Measurements from ENCODE around the gene SPEF1. TPM values are rescaled to one million over a fixed set of nuclear protein-coding genes. Genes with fewer than 3 reads are reported as not detected.

The SPEF1 gene
- polyA plus RNA-seq, 3 donors, result 0.09 TPM; not detected in 2

DNA sequence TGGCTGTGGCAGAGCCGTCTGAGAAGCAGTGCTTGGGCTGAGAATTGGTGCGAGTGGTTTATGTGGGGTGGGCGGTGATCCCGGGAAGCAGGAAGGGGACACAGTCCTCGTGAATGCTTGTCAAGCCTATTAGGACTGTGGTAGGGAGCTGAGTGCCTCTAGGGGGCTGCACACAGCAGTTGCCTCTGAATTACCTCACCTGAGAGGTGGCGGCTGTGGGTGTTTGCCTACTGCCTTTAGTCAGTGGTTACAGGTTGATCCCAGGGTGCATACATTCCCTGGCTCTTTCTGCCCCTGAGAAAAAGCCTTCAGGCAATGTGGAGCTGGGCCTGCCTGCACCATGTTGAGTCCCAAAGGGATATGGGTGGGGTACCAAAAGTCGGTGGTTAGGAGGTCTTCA is 44.3 kb upstream of the SPEF1 start:
- Mint-ChIP-seq H3K9me3 (peaks cover 0 to 5% (median 0%) of the 10 kb centered on the region in 7 donors), H3K27me3 (ENCODE audit: low read depth in 3 of 3) (no peaks in the 10 kb centered on the region), H3K4me1 (peaks cover 9% of the 10 kb centered on the region), H3K36me3 (peaks cover 53 to 76% of the 10 kb centered on the region in 2 donors), H3K4me3 (no peak overlapping the region), H3K27ac (peak overlapping the region in 1 of 7 donors; percentile 59)
- TF ChIP-seq, protein P1, sequence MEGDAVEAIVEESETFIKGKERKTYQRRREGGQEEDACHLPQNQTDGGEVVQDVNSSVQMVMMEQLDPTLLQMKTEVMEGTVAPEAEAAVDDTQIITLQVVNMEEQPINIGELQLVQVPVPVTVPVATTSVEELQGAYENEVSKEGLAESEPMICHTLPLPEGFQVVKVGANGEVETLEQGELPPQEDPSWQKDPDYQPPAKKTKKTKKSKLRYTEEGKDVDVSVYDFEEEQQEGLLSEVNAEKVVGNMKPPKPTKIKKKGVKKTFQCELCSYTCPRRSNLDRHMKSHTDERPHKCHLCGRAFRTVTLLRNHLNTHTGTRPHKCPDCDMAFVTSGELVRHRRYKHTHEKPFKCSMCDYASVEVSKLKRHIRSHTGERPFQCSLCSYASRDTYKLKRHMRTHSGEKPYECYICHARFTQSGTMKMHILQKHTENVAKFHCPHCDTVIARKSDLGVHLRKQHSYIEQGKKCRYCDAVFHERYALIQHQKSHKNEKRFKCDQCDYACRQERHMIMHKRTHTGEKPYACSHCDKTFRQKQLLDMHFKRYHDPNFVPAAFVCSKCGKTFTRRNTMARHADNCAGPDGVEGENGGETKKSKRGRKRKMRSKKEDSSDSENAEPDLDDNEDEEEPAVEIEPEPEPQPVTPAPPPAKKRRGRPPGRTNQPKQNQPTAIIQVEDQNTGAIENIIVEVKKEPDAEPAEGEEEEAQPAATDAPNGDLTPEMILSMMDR (IDR thresholded peaks at IDR 0.05), result no peak
- Histone ChIP-seq H3K36me3 (replicated peaks in 1 of 2; ENCODE audit: control insufficient read depth in 1 of 2, insufficient read depth in 2 of 2, low read length in 2 of 2) (peaks cover 41 to 68% of the 10 kb centered on the region in 2 donors), H3K27ac (ENCODE audit: low read depth in 1 of 2, low read length in 2 of 2) (no peak overlapping the region), H3K4me3 (replicated peaks in 1 of 3; ENCODE audit: low read depth in 2 of 3, low read length in 3 of 3) (no peak overlapping the region), H3K79me2 (ENCODE audit: insufficient read depth, low read length) (peaks cover 16% of the 10 kb centered on the region), H3K27me3 (ENCODE audit: control insufficient read depth in 2 of 2, insufficient read depth in 2 of 2, low read length in 2 of 2) (no peaks in the 10 kb centered on the region), H3K4me1 (ENCODE audit: control insufficient read depth in 1 of 2, insufficient read depth in 2 of 2, low read length in 2 of 2) (peaks cover 7 to 8% of the 10 kb centered on the region in 2 donors), H2AFZ (ENCODE audit: insufficient read depth, low read depth, low read length, poor library complexity, severe bottlenecking) (no peak overlapping the region), H3K9me3 (replicated peaks in 1 of 2; ENCODE audit: control insufficient read depth in 1 of 2, insufficient read depth in 1 of 2, low read length in 2 of 2) (no peaks in the 10 kb centered on the region), H3K4me2 (replicated peaks; ENCODE audit: extremely low read depth, low read length, poor library complexity, severe bottlenecking) (no peak overlapping the region), H3K9ac (ENCODE audit: insufficient read depth, low read length, poor library complexity, severe bottlenecking) (no peak overlapping the region), H4K20me1 (ENCODE audit: insufficient read depth, low read length) (no peaks in the 10 kb centered on the region)
- WGBS (ENCODE audit: insufficient coverage), result 87% methylated on average over 3 of the region's 7 CpGs
- intact Hi-C loops (cut with micrococcal nuclease), result loop anchor here in 1 of 2 donors (10.0 kb wide), 1 partner anchor 61 kb away; the partner anchor contains the start of gene ADISSP
- peak in 1 of 3 donors; percentile 0 for DNase-seq

DNA sequence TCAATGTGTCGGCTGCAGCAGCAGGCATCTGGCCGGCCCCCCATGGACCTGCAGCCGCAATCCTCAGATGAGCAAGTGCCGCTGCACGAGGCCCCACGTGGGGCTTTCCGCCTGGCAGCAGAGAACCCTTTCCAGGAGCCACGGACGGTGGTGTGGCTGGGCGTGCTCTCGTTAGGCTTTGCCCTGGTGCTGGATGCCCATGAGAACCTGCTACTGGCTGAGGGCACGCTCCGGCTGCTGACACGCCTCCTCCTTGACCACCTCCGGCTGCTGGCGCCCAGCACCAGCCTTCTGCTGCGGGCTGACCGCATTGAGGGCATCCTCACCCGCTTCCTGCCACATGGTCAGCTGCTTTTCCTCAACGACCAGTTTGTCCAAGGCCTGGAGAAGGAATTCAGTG is 42.6 kb upstream of the SPEF1 start:
- H3K79me2 ChIP-seq (ENCODE audit: insufficient read depth, low read length), result peaks cover 16% of the 10 kb centered on the region
- Mint-ChIP-seq H3K4me1 (peaks cover 14% of the 10 kb centered on the region), H3K9me3 (peaks cover 0 to 5% (median 0%) of the 10 kb centered on the region in 7 donors), H3K4me3 (no peak overlapping the region), H3K27ac (peak overlapping the region in 1 of 7 donors; percentile 12), H3K27me3 (ENCODE audit: low read depth in 3 of 3) (no peaks in the 10 kb centered on the region), H3K36me3 (peaks cover 48 to 66% of the 10 kb centered on the region in 2 donors)
- H3K9me3 ChIP-seq (replicated peaks in 1 of 2; ENCODE audit: control insufficient read depth in 1 of 2, insufficient read depth in 1 of 2, low read length in 2 of 2), result no peaks in the 10 kb centered on the region
- peaks cover 14 to 20% of the 10 kb centered on the region in 2 donors for H3K4me1 ChIP-seq (ENCODE audit: control insufficient read depth in 1 of 2, insufficient read depth in 2 of 2, low read length in 2 of 2)
- H3K4me2 ChIP-seq (replicated peaks; ENCODE audit: extremely low read depth, low read length, poor library complexity, severe bottlenecking), result no peak overlapping the region
- no peak overlapping the region for H2AFZ ChIP-seq (ENCODE audit: insufficient read depth, low read depth, low read length, poor library complexity, severe bottlenecking)
- no peak overlapping the region for H3K9ac ChIP-seq (ENCODE audit: insufficient read depth, low read length, poor library complexity, severe bottlenecking)
- no peak overlapping the region for H3K27ac ChIP-seq (ENCODE audit: low read depth in 1 of 2, low read length in 2 of 2)
- peak in 1 of 3 donors; percentile 3 for DNase-seq
- intact Hi-C loops (cut with micrococcal nuclease), result loop anchor here in 1 of 2 donors (10.0 kb wide), 1 partner anchor 59 kb away; the partner anchor contains the start of gene ADISSP
- WGBS (ENCODE audit: insufficient coverage), result 96% methylated on average over 20 of the region's 20 CpGs
- TF ChIP-seq, protein P1 (IDR thresholded peaks at IDR 0.05), result no peak
- H3K36me3 ChIP-seq (replicated peaks in 1 of 2; ENCODE audit: control insufficient read depth in 1 of 2, insufficient read depth in 2 of 2, low read length in 2 of 2), result peaks cover 41 to 68% of the 10 kb centered on the region in 2 donors
- H3K27me3 ChIP-seq (ENCODE audit: control insufficient read depth in 2 of 2, insufficient read depth in 2 of 2, low read length in 2 of 2), result no peaks in the 10 kb centered on the region
- no peak overlapping the region for H3K4me3 ChIP-seq (replicated peaks in 1 of 3; ENCODE audit: low read depth in 2 of 3, low read length in 3 of 3)
- H4K20me1 ChIP-seq (ENCODE audit: insufficient read depth, low read length), result no peaks in the 10 kb centered on the region
